Activated effector memory CD4-positive, alpha-beta T cell treated with Interleukin-2 at 50 U/mL for 16 hours (primary cell): Measurements from ENCODE around the gene IQGAP2.

ENCODE experiments used
- DNase-seq: peaks from one replicate; pipeline ENCODE4 v3.0.0-alpha.2; 2020

Gene IQGAP2

DNA sequence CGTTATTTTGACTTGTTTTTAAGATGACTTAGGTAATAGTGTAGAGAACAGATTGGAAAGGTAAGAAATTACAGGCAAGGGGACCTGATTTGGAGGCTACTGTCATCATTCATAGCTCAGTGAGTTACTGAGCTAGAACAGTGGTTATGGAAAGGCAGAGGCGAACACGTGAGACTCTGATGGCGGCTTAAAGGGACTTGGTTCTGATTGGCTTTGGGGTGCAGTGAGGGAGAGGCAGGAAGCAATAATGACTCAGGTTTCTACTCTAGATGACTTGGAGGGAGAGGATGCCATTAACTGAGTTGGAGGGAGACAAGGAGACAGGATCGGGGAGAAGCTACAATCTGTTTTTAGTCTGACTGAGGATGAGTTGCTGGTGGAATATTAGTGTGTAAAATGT is 217.1 kb downstream of the IQGAP2 start:
- DNase-seq = no peak

DNA sequence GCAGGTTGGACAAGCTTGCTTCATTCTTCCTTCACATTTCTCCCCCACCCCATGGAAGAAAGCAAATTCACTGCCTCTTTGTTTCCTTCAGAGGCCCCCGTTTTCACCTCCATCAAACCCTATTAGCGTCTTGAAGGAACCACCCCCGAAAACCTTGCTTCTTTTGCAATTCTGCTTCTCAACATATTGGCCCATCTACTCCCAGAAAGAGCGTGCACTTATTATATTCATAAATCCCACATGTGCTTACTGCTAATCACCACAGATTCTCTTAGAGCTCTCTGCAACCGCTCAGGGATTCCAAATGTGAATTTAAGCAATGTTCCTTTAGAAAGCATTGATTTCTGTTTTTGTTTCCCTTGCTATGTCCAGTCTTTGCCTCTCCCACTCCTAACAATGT is 219.0 kb downstream of the IQGAP2 start:
- no peak for DNase-seq

DNA sequence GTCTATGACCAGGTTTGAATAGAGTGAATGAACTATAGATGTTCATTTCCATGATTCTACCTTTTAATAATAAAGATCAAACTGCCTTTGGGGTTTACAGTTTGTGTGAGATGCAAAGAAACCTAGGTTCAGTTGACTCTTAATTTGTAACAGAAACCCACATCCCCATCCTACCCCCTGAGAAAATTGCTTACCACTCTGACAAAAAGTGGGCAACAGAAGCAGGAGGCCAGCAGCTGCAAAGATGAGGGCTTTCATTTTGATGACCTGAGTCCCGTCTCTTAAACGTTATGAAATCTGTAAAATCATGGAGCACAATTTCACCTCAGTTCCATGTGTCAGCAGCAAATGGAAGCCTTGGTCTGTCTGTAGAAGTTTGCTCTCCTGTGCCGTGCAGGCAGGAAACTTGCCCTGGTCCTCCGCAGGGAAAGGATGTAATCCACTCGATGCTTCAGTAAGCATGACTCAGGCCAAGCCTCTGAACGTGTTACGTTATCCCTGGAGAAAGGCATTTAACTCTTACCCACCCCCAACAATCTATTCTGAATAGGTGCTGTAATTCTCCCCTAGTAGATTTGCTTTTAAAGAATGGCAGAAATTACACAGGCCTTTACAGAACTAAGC is 220.0 kb downstream of the IQGAP2 start, which contains the start of gene F2RL2:
F2RL2 (minus strand) TSS at position 431 of the 624 bp plus-strand sequence; CDS start at position 258, 173 bp downstream.
- no peak for DNase-seq

DNA sequence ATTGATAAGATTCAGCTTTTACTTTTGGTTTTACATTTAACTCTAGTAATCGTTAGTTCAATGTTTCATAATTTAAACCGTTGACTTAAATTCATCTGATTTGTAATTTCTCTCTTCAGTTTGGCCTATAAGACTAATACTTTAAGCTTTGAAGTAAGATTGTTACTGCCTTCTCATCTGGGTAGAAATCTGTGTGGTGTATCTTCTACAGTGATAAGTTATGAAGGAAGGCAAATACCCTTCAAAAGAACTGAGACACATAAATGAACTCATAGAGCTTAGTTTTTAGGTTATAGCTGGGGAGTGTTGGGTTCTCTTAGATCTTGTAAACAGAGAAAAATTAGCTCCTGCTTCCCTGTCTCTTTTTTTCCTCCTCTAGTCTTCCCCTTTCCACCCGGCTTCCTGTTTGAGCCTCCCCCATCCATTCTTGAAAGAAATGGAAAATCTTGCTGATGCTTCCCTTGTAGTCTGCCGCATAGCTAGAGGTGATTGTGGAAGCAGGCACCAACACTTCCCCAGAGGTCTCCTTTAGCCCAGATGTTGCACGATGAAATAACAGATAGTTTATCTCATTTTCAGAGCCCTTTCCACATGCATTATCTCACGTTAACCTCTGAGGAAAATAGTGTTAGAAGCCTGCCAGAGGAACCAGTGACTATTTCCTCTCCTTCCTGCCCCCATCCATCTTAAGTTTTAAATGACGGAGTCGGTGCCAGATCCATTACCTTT is 222.2 kb downstream of the IQGAP2 start:
- DNase-seq = no peak

DNA sequence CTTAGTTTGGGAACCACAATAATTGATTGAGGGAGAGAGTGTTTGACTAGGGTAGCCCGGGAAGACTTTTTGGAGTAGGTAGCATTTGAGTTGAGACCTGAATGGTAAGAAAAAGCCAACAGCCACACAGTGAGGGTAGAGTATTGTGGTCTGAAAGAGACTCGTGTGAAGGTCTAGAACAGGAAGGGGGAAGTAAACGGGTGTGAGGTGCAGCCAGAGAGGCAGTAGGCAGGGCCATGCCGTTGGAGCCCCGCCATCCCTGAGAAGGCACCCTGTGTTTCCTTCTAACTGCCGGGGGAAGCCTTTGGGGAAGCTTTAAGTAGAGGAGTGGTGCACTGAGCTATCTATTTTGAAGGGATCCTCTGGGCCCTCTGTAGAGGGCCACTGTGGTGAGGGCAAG is 223.7 kb downstream of the IQGAP2 start:
- no peak for DNase-seq

DNA sequence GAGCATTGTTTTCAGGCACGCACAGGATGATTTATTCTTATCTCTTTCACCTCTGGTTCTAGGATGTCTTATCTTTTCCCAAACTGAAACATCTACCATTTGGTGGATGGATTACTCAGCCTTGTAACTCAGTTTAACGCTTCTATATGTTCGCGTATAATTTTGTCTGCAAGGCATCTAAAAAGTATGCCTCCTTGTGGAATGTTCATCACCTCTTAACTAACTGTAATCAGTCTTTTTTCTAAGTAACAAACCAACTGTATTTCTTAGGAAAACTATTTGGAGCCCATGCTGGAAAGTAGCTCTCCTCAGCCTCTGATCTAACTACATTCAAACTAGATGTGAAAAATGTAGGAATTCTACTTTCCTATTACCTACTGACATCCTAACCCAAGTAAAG is 231.6 kb downstream of the IQGAP2 start:
- DNase-seq = no peak

DNA sequence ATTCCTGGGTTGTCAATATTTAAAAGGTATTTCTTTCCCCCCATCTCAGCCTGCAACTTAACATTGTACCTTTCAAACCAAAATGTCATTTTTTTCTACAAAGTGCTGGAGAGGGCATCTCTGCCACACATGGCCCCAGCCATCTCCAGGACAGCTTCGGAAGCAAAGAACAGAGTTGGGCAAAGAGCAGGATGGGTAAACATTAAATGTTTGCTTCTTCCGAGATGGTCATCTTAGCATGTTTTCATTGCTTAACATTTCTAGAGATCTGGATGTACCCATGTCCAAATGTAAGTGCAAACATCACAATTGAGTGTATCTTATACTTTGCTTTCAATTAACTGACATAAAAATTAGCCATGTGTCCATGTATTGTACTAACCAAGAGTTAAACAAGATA is 234.4 kb downstream of the IQGAP2 start:
- no peak for DNase-seq

DNA sequence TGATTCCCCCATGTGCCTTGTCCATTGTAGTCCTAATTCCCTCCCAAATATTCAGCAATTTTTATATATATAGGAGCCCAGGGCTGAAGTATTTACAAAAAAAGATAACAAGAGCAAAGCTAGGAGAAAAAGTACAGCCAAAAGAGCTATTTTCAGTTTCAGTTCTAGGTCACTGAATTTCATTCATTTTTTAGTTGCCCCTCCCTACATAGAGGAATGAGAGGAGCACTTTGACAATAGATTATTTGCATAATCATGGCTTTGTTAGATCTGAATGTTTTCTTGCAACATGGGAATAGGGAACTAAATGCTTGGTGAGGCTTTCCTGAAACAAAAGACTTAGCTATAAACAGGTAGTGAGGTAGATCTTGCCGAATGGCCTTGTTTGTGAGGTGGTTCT is 235.4 kb downstream of the IQGAP2 start:
- DNase-seq = no peak

DNA sequence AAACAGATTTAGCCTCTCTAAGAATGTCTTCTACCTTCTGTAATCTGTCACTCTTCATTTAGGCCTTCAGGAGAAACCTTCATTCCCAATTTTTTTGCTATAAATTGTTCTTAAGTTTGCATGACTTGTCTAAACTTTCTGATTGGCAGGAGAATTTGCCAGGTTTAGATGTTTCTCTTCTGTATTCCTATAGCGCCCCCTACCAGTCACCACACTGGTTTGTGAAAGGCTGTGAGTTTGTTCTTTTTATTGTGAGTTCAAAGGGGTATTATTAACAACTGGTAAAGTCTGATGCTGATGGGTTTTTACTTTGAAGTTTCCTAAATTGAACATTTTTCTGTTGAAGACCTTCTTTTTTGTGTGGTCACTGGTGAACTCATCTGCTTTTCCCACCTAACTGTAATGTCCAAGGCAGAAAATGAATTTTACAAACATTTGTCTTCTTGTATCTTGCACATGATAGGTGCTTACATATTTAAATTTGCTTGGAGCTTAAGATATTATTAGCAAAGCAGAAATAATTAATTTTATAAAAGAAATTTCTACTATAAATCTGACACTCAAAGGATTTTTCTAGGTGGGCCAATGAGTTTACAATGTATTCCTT is 238.5 kb downstream of the IQGAP2 start:
- DNase-seq = peak; percentile 12

DNA sequence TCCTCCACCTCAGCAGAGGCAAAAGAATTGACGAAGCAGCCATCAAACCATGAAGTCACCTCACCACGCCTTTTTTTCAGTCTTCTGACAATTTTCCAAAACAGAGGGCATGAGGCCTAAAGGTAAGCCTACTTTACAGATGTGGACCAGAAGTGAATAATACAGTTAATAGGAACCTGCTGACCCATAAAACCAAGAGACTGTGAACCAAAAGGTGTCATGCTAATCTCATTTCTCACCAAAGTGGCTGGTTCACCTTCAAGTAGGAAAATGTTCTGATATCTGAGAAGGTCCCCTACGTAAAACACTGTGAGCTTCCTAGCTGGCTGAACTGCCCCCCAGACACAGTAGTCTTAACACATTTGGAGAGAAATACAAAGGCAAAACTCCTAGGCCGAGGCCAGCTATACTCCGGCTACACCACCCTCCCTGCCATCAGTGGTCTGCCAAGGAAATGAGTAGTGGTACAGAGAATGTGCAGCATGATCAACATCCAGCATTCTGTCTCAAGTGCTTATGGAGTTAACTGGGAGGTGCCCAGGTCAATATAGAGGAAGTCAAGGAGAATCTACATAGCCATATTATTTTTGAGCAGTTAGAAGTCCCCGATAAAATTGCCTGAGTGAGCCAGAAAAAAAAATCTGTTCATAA is 239.4 kb downstream of the IQGAP2 start:
- DNase-seq = no peak

DNA sequence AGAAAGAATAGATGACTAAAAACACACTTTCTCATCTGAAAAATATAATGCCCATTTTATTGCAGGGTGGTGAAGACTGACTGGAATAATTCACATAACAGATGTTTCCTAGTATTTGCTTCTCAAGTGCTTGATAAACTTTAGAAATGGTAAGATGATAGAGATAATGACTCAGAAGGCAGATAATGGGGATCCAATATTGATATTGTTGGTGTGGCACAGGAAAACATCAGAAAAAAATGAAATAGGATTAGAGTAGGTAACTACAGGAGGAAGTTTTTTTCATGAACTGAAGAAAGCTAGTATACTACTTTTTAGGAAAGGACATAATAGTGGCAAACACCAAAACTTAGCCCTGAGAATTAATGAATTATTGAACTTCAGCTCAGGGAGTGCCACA is 240.3 kb downstream of the IQGAP2 start:
- DNase-seq = no peak

DNA sequence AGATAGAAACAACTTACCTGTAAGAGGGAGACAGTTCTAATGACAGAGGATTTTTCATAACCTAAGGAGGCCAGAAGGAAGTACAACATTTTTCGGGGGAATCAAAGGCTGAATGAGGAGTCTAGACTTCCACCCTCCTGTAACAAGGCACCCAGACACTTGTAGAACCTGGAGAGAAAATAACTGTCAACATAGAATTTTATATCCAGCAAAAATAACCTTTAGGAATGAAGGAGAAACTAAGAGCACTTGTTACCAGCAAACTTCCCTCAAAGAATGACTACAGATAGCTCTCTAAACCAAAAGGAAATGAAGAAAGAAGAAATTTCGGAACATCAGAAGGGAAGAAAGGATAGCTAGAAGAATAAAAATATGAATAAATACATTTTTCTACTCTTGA is 246.1 kb downstream of the IQGAP2 start:
- DNase-seq = no peak

DNA sequence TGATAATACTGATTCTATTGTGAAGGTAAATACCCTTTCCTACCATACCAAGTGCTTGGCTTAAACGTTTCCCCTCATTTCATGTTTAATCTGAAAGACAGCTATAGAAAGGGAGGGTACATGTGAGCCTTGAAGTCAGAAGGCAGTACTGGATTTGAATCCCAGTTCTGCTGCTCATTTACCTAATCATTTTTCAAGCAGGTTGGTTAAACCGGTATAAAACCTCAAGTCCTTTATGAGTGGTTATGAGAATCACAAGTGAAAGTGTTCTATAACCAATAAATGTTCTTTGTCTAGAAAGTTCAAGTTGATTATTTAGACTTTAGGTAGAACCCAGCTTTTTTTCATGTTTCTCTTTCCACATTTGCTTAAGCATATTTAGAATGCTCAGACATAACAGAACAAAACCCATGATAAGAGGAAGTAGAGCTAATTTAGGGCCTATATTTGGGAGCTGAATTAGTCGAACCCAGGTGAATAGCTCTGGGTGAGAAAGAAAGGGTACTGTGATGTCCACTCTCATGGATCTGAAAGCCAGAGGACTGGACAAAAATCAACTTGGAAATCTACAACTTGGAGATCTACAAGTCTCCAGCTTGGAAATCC is 249.8 kb downstream of the IQGAP2 start:
- DNase-seq = no peak

DNA sequence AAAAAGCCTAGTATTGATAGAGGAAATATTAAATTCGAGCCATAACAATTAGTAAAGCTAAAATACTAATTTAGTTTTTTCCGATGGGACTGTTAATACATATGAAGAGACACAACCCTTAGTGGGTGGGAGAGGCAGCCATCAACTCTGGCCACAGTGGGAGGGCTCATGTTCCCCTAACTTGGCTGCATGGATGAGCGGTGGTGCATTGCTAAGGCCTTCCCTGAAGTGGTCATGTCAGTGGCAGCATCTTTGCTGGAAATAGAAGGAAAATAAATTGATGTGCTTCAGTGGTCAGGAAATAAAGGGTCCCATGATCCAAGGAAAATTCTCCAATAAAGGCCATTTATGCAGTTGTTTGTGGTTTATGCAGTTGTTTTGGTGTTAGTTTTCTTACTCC is 254.0 kb downstream of the IQGAP2 start:
- DNase-seq = no peak

DNA sequence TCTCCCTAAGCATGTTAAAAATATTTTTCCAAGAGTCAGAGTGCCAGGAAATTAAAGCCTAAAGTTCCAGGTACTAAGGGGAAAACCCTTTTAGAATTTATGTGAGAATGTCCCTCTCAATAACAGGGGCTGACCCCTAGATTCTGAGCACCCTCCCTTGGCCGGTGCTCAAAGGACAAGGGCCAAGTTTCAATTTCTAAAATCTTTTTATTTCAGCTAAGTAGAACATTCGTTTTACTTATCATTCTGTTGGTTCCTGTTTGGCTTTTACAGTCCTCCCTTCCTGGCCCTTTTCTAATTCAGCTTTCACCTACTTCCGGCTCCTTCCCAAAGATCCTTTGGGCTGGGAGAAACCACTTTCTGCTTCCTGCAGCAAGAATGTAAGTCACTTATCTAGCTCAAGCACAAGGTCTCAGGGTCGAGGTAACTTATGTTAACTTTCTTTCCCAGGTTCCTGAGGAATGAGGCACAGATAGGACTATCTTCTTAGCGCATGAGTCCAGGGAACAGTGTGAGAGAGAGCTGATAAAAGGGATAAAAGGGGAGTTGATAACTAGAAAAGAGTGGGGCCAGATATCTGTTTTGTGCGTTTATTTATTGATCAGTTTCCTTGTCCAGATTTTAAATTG is 254.7 kb downstream of the IQGAP2 start:
- DNase-seq = no peak

DNA sequence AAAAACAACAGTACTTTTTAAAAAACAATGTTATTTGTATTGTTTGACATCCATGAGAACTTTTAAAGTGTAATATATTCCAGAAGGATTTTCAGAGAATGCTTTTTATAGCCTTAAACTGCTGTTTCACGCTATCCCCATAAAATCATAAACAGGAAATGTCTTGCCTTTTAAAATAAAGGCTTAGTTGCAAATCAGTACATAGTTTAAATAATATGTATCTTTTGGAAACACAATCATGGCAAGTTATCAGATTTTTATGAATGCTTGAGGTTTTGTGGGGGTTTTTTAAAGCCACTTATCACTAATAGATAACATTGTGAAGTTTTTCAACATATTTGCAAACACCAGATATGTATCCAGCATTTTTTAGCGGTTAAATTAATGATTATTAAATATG is 257.3 kb downstream of the IQGAP2 start:
- no peak for DNase-seq

DNA sequence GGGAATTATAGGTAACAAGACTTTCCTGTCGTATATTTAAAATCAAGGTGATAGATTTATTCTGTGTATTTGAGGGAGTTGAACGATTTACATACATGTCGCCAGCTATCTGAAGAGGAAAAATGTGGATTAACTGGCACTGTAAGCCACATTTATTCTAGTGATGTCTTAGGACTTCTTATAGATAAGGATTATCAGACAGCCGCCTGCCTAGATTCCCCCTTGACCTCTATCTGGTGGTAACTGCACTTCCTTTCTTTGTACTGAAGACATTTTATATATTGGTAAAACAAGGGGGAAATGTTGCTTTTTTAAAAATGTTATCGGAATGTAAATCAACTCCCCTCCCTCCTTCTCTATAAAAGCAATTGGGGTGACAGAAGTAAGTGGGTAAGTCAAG is 259.4 kb downstream of the IQGAP2 start:
- no peak for DNase-seq

DNA sequence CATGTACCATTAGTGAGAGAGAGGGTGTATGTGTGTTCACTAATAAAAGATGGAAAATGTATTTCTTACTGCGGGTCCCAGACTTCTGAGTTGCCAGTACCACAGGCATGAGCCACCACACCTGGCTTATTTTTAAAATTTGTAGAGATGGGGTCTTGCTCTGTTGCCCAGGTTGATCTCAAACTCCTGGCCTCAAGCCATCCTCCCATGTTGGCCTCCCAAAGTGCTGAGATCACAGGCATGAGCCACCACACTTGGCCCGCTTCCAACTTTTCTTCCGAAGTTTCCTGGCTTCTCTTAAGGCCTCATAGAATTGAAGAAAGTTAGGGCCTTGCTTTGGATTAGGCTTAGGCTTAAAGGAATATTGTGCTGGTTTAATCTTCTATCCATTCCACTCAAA is 260.5 kb downstream of the IQGAP2 start:
- no peak for DNase-seq

DNA sequence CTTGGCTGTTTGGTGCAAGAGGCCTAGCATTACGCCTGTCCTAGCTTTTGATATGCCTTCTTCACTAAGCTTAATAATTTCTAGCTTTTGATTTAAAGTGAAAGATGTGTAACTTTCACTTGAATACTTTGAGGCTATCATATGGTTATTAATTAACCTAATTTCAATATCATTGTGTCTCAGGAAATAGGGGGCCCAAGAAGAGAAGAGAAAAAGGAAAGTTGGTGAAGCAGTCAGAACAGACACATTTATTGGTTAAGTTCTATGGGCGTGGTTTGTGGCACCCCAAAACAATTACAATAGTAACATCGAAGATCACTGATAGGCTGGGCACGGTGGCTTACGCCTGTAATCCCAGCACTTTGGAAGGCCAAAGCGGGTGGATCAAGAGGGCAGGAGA is 261.0 kb downstream of the IQGAP2 start:
- DNase-seq = no peak

DNA sequence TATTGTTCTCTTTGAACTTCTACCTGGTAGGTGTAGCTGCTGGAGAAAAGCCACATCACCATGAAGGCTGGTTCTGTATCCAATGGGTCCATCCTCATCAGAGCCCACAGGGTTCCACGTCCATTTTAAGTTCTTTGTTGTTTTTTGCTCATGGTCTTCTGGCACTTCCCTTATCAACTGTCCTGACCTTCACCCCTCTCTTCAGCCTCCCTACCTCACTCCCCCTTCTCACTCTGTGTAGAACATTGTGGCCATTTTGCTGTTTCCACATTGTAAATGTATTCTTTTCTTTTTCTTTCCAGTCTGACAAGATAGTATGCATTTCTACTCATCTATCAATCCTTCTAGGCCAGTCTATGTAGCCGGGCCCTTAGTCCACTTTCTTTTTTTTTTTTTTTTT is 264.4 kb downstream of the IQGAP2 start:
- DNase-seq = no peak

DNA sequence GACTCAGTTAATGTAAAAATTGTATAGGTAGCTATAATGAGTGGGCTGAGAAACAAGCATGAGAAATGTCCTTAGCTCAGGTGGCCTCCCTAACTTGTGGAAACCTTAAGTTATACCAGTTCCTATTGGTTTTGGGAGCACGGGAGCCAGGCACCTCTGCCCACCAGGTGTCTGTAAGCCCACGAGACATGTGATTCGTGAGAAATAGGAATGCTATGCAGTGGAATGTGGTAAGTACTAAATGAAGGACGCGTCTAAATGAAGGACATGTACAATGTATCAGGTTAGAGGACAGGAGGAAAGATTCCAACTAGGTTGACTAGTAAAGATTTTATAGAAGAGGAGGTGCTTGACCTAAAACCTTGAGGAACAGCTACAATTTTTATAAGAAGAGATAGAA is 266.2 kb downstream of the IQGAP2 start:
- no peak for DNase-seq

DNA sequence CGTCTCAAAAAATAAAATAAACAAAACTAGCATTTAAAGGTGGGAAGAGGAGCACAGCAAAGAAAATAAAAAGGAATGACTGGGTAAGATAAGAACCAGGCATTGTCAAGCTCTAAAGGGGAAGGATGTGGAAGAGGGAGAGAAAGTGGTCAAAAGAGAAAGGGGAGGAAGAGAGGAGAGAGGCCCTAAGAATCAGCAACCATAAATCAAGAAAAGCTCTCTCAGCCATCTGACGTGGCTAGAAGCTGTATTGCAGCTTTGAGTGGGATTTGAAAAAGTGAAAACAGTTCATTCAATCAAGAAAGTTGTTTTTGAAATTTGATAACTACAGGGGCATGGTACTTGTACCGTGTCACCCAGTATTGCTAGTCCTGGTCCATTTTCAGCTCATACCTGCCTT is 267.4 kb downstream of the IQGAP2 start:
- DNase-seq = no peak

DNA sequence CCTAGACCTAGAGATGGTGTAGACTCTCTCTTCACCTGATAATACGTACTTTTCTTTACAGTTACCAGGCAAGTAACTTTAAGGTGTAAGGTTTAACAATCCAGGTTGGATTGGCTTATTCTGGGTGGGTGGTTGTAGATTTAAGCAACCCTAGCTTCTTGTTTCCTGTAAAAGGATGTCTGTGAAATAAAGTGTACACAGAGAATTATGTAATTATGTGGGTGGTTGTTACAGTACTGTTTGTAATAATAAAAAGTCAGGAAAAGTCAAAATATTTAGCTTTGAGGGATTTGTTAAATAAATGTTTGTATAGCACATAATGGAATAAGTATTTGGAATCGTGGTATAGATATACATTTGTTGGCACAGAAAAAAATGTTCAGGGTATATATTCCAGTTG is 269.2 kb downstream of the IQGAP2 start:
- no peak for DNase-seq
